Measurements from ENCODE around the gene ABCG1.

Gene ABCG1

DNA sequence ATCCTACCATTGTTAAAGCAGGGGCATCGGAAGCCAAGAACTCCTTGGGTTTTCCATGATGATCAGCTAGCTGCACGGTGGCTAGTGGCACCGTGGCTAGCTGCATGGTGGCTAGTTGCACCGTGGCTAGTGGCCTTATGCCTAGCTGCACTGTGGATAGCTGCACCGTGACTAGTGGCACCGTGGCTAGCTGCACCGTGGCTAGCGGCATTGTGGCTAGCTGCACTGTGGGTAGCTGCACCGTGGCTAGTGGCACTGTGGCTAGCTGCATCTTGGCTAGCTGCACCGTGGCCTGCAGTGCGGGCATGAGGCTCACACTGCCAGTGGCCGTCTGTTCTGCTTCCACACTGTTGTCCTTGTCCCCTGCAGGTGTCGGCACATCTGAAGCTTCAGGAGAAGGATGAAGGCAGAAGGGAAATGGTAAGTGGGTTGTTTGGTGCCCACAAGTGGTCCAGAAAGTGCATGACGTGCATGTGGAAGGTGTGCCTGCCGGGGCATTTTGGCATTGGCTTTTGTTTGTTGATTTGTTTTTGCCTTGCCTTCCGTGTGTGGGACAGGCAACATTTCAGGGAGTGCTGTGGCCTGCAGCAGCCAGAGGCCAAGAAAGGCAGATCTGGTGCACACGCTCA is 57.7 kb downstream of the ABCG1 start:
- Histone ChIP-seq H2AFZ (ENCODE audit: low read depth) (no peak overlapping the region), H3K4me1 (ENCODE audit: low read depth, poor library complexity, severe bottlenecking) (no peaks in the 10 kb centered on the region), H4K20me1 (ENCODE audit: insufficient read depth) (no peaks in the 10 kb centered on the region), H3K27me3 (ENCODE audit: insufficient read depth, low read depth) (no peaks in the 10 kb centered on the region), H3K9ac (no peak overlapping the region), H3K4me2 (no peak overlapping the region), H3K4me3 (IDR thresholded peaks at IDR 0.05; ENCODE audit: insufficient read depth, low read depth, low read length) (no peak overlapping the region), H3K27ac (no peak overlapping the region), H3K79me2 (ENCODE audit: insufficient read depth, low read depth) (no peaks in the 10 kb centered on the region), H3K36me3 (ENCODE audit: insufficient read depth) (no peaks in the 10 kb centered on the region)
- TF ChIP-seq CTCF (conservative IDR thresholded peaks at IDR 0.05; ENCODE audit: low read depth, low read length): no peak

DNA sequence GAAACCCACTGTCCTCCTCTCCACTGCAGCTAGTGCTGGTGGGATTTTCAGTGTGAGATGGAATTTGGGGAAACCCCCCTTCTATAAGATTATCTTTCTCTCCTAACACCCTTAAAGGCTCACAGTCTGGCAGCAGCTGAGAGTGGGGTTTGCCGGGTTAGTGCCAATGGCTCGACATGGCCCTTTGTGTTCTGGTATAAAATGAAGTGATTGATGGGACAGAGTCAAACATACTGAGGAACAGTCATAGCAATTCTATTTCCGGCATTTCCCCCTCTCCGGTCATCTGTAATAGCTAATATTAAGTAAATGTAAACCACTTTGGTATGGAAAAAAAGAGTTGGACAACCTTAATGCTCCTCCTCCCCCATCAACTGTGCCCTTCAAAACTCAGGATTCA is 58.7 kb downstream of the ABCG1 start:
- Histone ChIP-seq H3K36me3 (ENCODE audit: insufficient read depth) (no peaks in the 10 kb centered on the region), H2AFZ (ENCODE audit: low read depth) (no peak overlapping the region), H3K9ac (no peak overlapping the region), H3K4me1 (ENCODE audit: low read depth, poor library complexity, severe bottlenecking) (no peaks in the 10 kb centered on the region), H4K20me1 (ENCODE audit: insufficient read depth) (no peaks in the 10 kb centered on the region), H3K27me3 (ENCODE audit: insufficient read depth, low read depth) (no peaks in the 10 kb centered on the region), H3K4me2 (no peak overlapping the region), H3K27ac (no peak overlapping the region), H3K79me2 (ENCODE audit: insufficient read depth, low read depth) (no peaks in the 10 kb centered on the region), H3K4me3 (IDR thresholded peaks at IDR 0.05; ENCODE audit: insufficient read depth, low read depth, low read length) (no peak overlapping the region)
- TF ChIP-seq CTCF (conservative IDR thresholded peaks at IDR 0.05; ENCODE audit: low read depth, low read length): no peak

- TF ChIP-seq CTCF (conservative IDR thresholded peaks at IDR 0.05; ENCODE audit: low read depth, low read length): no peak
- Histone ChIP-seq H3K27me3 (ENCODE audit: insufficient read depth, low read depth) (no peaks in the 10 kb centered on the region), H2AFZ (ENCODE audit: low read depth) (no peak overlapping the region)
These were observed 59.7 kb downstream of the ABCG1 start for GRCh38 chr21:42278451-42279149.

GRCh38 chr21:42279341-42279871 is 60.5 kb downstream of the ABCG1 start:
- H3K4me1 ChIP-seq (ENCODE audit: low read depth, poor library complexity, severe bottlenecking): no peaks in the 10 kb centered on the region
- H3K4me2 ChIP-seq: no peak overlapping the region
- H3K27ac ChIP-seq: no peak overlapping the region
- no peak overlapping the region for H2AFZ ChIP-seq (ENCODE audit: low read depth)
- H3K9ac ChIP-seq: no peak overlapping the region
- no peak for TF ChIP-seq CTCF (conservative IDR thresholded peaks at IDR 0.05; ENCODE audit: low read depth, low read length)
- H4K20me1 ChIP-seq (ENCODE audit: insufficient read depth): no peaks in the 10 kb centered on the region
- H3K79me2 ChIP-seq (ENCODE audit: insufficient read depth, low read depth): no peaks in the 10 kb centered on the region
- H3K36me3 ChIP-seq (ENCODE audit: insufficient read depth): no peaks in the 10 kb centered on the region
- no peaks in the 10 kb centered on the region for H3K27me3 ChIP-seq (ENCODE audit: insufficient read depth, low read depth)
- no peak overlapping the region for H3K4me3 ChIP-seq (IDR thresholded peaks at IDR 0.05; ENCODE audit: insufficient read depth, low read depth, low read length)

More at GRCh38 chr21:42278451-42279149, 59.7 kb downstream of the ABCG1 start:
- no peaks in the 10 kb centered on the region for H3K79me2 ChIP-seq (ENCODE audit: insufficient read depth, low read depth)
- no peak overlapping the region for H3K27ac ChIP-seq
- no peaks in the 10 kb centered on the region for H3K4me1 ChIP-seq (ENCODE audit: low read depth, poor library complexity, severe bottlenecking)
- no peaks in the 10 kb centered on the region for H3K36me3 ChIP-seq (ENCODE audit: insufficient read depth)
- H3K4me2 ChIP-seq: no peak overlapping the region
- no peak overlapping the region for H3K4me3 ChIP-seq (IDR thresholded peaks at IDR 0.05; ENCODE audit: insufficient read depth, low read depth, low read length)
- no peak overlapping the region for H3K9ac ChIP-seq
- H4K20me1 ChIP-seq (ENCODE audit: insufficient read depth): no peaks in the 10 kb centered on the region

All from KMS-11 (cell line).